Left lung (tissue), 10 donors: ENCODE results near the gene DAB2IP. TPM values are rescaled to one million over a fixed set of nuclear protein-coding genes. Genes with fewer than 3 reads are reported as not detected.

ENCODE experiments used
- ATAC-seq: fragments of 200-7000 bp; cut with Tn5 transposase; one replicate; pipeline ENCODE4 v1.9.1; 2020; ENCODE audit warnings: moderate library complexity
- DNase-seq, 4 donors: peaks; one replicate each; pipeline ENCODE4 v3.0.0-alpha.2; 2013 to 2020
- H3K27ac ChIP-seq, 2 donors: fragments of 200-600 bp; sonication (generic) in 1 of 2; one replicate each; pipeline versions ENCODE4 v1.5.0 to v1.8.0; 2020 to 2021
- H3K27me3 ChIP-seq, 2 donors: fragments of 200-600 bp; sonication (generic) in 1 of 2; one replicate each; pipeline versions ENCODE4 v1.5.0 to v1.8.0; 2020 to 2021
- H3K36me3 ChIP-seq, 2 donors: fragments of 200-600 bp; sonication (generic) in 1 of 2; one replicate each; pipeline versions ENCODE4 v1.5.0 to v1.8.0; 2020 to 2021
- H3K4me1 ChIP-seq, 2 donors: fragments of 200-600 bp; one replicate each; pipeline ENCODE4 v1.8.0; 2021
- H3K4me3 ChIP-seq, 2 donors: fragments of 200-600 bp; sonication (generic) in 1 of 2; one replicate each; pipeline versions ENCODE4 v1.5.0 to v1.8.0; 2020 to 2021; ENCODE audit warnings: mild to moderate bottlenecking in 1 of 2
- H3K9me3 ChIP-seq, 2 donors: fragments of 200-600 bp; sonication (generic) in 1 of 2; one replicate each; pipeline versions ENCODE4 v1.5.0 to v1.8.0; 2020 to 2021
- intact Hi-C, 2 donors: fragments of 100-400 bp; cut with DNase I; formaldehyde crosslinking; loops; one replicate each; pipeline versions ENCODE4 v1.11.2 to v1.14.2; 2022
- polyA plus RNA-seq, 6 donors: library from polyadenylated mRNA; unstranded; fragments of 120-200 nt; gene quantifications; one replicate each; pipeline ENCODE4 v1.2.1, GENCODE V29; 2013; ENCODE audit not compliant: insufficient read length in 6 of 6
- total RNA-seq, 2 donors: library from RNA; stranded (reverse); fragmentation: NEBNext Ultra II Directional; extraction: Animal tissue kit (Norgen Biotek cat#: 25700); gene quantifications; one replicate each; pipeline ENCODE4 v1.2.1, GENCODE V29; 2021
- TF ChIP-seq, protein P1 (sequence below), 2 donors: fragments of 200-600 bp; sonication (generic) in 1 of 2; IDR thresholded peaks; one replicate each; pipeline versions ENCODE4 v1.5.0 to v1.8.0; 2021; ENCODE audit warnings: antibody characterized with exemption in 2 of 2
- donor health status: DM: no; HTN: yes; CAD: no.
- donor health status: DM: no; HTN: no; CAD: no.

Gene DAB2IP
- total and polyA plus RNA-seq, 8 donors = 25.0 to 53.4 (median 34.6) TPM

DNA sequence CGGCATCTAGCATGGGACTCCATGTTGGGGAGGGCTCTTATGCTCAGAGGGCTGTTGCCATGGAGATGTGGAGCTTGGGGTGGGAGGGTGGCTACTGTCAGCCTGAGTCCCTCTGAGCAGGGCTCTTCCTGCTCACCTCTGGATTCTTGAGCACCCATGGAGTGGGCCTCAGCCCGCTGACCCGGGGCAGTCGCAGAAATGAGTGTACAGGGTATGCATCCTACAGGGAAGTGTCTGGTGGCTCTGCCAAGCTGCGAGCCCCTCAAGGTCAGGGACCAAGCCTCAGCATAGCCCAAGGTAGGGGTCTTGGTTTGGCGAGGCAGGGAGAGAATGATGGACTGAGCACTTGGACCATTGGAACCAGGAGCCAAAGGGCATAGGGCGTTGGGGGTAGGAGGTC is 104.1 kb downstream of the DAB2IP start:
- Histone ChIP-seq H3K27me3 (no peaks in the 10 kb centered on the region), H3K36me3 (peaks cover 0 to 26% of the 10 kb centered on the region in 2 donors), H3K9me3 (no peaks in the 10 kb centered on the region), H3K4me1 (peaks cover 0 to 49% of the 10 kb centered on the region in 2 donors), H3K27ac (no peak overlapping the region), H3K4me3 (no peak overlapping the region)
- ATAC-seq (no peak), DNase-seq (peak in 1 of 4 donors; percentile 50)
- TF ChIP-seq, protein P1, sequence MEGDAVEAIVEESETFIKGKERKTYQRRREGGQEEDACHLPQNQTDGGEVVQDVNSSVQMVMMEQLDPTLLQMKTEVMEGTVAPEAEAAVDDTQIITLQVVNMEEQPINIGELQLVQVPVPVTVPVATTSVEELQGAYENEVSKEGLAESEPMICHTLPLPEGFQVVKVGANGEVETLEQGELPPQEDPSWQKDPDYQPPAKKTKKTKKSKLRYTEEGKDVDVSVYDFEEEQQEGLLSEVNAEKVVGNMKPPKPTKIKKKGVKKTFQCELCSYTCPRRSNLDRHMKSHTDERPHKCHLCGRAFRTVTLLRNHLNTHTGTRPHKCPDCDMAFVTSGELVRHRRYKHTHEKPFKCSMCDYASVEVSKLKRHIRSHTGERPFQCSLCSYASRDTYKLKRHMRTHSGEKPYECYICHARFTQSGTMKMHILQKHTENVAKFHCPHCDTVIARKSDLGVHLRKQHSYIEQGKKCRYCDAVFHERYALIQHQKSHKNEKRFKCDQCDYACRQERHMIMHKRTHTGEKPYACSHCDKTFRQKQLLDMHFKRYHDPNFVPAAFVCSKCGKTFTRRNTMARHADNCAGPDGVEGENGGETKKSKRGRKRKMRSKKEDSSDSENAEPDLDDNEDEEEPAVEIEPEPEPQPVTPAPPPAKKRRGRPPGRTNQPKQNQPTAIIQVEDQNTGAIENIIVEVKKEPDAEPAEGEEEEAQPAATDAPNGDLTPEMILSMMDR (IDR thresholded peaks at IDR 0.05) = no peak
- intact Hi-C loops = no loop called here

DNA sequence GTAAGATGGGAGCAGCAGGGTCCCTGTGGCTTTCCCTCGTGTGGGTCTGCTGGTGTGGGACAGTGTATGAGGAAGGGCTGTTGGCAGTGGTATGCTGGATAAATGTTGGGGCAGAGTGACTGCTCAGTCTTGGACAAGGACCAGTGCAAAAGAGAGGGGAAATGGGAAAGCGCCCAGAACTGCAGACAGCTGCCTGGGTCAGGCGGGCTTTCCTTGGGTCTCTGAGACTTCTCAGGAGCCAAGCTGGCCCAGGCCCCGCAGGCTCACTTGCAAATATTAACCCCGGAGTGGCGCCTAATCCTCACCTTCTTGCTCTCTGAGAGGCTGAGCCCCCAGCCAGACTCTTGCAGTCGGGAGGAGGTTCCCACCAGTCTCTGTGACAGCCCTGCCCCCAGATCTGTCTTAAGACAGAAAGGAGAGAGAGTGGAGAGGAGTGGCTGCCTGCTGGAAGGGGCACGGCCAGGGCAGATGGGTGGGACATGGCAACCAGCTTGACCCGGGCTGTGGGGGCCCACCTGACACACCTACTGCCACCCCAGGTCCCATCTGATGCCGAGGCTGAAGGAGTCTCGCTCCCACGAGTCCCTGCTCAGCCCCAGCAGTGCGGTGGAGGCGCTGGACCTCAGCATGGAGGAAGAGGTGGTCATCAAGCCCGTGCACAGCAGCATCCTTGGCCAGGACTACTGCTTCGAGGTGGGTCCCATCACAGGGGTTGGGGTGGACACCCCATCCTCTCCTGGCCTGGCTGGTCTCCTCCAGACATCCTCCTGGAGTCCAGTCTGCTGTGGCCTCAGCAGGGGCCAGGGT is 105.2 kb downstream of the DAB2IP start:
- Histone ChIP-seq H3K9me3 (no peaks in the 10 kb centered on the region), H3K27me3 (no peaks in the 10 kb centered on the region), H3K4me3 (no peak overlapping the region), H3K27ac (no peak overlapping the region), H3K36me3 (peaks cover 0 to 37% of the 10 kb centered on the region in 2 donors), H3K4me1 (peaks cover 0 to 48% of the 10 kb centered on the region in 2 donors)
- TF ChIP-seq, protein P1 (IDR thresholded peaks at IDR 0.05) = no peak
- peak in 1 of 4 donors; percentile 52 for DNase-seq
- intact Hi-C loops = no loop called here
- ATAC-seq = no peak

DNA sequence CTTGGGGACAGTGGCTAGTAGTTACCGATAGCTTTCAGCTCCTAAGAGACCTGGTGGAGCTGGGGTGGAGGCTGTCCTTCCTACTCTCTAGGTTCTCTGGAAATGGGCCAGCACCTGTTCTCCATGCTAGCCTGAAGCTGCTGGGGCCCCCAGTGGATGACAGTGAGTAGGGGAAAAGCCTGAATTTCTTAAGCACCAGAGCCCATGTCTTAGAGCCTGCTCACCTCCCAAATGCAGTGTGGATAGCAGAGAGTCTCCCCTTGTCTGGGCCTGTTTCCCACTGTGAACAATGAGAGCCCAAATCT is 105.8 kb downstream of the DAB2IP start:
- ATAC-seq = no peak
- Histone ChIP-seq H3K27ac (no peak overlapping the region), H3K4me3 (no peak overlapping the region), H3K4me1 (peaks cover 0 to 44% of the 10 kb centered on the region in 2 donors), H3K36me3 (peaks cover 0 to 39% of the 10 kb centered on the region in 2 donors), H3K27me3 (no peaks in the 10 kb centered on the region), H3K9me3 (no peaks in the 10 kb centered on the region)
- intact Hi-C loops = no loop called here
- no peak for DNase-seq
- TF ChIP-seq, protein P1 (IDR thresholded peaks at IDR 0.05) = no peak

DNA sequence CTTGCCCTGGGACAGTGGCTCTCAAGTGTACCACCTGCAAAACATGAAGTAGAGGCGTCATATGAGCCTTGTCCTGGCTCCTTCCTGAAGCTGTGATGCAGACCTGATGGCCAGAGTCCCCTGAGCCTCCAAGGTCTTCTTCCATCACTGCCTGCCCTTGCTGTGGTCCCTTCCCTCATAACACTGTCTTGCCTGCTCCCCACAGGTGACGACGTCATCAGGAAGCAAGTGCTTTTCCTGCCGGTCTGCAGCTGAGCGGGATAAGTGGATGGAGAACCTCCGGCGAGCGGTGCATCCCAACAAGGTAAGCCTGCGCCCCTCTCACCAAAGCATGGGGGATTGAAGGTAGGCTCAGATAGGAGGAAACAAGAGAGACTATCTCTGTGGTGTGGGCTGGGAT is 107.3 kb downstream of the DAB2IP start:
- peaks cover 0 to 31% of the 10 kb centered on the region in 2 donors for H3K4me1 ChIP-seq
- intact Hi-C loops = no loop called here
- DNase-seq (peak in 1 of 4 donors; percentile 48), ATAC-seq (no peak)
- TF ChIP-seq, protein P1 (IDR thresholded peaks at IDR 0.05) = no peak
- H3K27me3 ChIP-seq = no peaks in the 10 kb centered on the region
- no peak overlapping the region for H3K27ac ChIP-seq
- no peaks in the 10 kb centered on the region for H3K9me3 ChIP-seq
- H3K4me3 ChIP-seq = no peak overlapping the region
- peaks cover 0 to 46% of the 10 kb centered on the region in 2 donors for H3K36me3 ChIP-seq

DNA sequence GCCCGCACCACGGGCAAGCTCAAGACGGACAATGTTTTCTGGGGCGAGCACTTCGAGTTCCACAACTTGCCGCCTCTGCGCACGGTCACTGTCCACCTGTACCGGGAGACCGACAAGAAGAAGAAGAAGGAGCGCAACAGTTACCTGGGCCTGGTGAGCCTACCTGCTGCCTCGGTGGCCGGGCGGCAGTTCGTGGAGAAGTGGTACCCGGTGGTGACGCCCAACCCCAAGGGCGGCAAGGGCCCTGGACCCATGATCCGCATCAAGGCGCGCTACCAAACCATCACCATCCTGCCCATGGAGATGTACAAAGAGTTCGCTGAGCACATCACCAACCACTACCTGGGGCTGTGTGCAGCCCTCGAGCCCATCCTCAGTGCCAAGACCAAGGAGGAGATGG is 108.6 kb downstream of the DAB2IP start:
- intact Hi-C loops = no loop called here

More for the DNA sequence above, 108.6 kb downstream of the DAB2IP start:
- Histone ChIP-seq H3K4me3 (no peak overlapping the region), H3K36me3 (peaks cover 0 to 57% of the 10 kb centered on the region in 2 donors), H3K4me1 (peaks cover 0 to 28% of the 10 kb centered on the region in 2 donors), H3K27me3 (no peaks in the 10 kb centered on the region), H3K27ac (no peak overlapping the region), H3K9me3 (no peaks in the 10 kb centered on the region)
- ATAC-seq = no peak
- peak in 1 of 4 donors; percentile 65 for DNase-seq
- TF ChIP-seq, protein P1 (IDR thresholded peaks at IDR 0.05) = no peak
